Stimulated activated CD4-positive, alpha-beta T cell treated with anti-CD3 and anti-CD28 coated beads, Interleukin-12 subunit alpha, Interleukin-12 subunit beta, amount 100 ng/mL, for 4 hours (primary cell): ENCODE measurements around the gene TLE1.
"Not testable (repeated sequence)": the region's sequence is repeated elsewhere in the genome, so short reads cannot be mapped to it uniquely, and the experiment has no call there.

ENCODE experiments used
- DNase-seq: peaks from one replicate; pipeline ENCODE4 v3.0.0-alpha.2; 2020

TLE1 gene

DNA sequence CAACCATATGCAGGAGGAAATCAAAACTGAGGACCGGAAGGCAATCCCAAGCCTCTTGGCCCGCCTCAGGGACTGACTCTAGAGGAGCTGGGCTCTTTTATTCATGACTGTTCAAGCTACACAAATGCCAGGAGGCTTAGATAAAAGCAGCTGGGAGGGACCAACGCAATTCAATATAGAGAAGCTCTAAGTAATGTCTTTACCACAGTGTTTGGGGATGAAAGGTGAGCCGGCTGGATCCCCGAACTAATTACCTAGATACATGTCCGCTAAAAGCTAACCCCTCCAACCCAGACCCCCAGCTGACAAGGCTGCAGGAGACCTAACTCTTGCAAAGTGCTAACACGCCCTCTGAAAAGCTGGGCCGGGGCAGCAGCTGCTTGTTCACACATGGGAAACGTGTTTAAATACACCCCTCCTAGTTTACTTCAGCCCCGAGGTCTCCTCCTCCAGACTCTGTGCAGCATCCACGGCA, 67.5 kb downstream of the TLE1 start:
- DNase-seq: no peak

DNA sequence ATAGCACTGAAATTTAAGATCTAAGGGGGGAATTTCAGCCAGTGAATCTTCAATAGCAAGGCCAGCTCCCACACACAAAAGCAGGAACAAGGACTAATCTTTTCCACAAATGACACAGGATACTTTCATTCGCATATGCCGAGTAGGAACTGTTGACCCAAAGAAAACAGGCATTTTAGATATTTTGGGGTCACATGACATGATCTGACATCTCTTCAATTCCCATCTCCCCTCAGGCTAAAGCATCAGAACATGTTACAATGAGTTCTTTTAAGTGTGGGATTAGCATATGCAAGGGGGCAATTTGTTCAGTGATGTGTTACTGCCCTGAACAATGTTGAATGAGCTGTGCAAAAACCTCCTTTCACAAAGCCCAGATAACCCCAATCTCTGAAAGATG, 68.2 kb downstream of the TLE1 start:
- no peak for DNase-seq

DNA sequence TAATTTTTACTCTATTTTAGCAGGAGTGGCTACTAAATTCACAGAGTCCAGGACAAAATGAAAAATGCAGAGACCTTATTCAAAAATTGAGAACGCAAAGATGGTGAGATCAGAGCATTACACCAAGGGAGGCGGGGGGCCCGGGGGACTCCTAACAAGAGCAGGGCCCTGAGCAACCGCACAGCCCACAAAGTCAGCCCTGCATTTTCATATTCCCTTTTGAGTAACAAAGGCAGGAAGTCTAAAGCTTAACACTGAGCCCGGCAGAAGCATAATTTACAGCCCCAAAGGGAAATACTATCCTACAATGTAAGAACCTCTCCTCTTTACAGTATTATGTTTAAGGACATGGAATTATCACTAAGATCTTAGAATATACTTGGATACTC, 69.4 kb downstream of the TLE1 start:
- peak; percentile 0 for DNase-seq

DNA sequence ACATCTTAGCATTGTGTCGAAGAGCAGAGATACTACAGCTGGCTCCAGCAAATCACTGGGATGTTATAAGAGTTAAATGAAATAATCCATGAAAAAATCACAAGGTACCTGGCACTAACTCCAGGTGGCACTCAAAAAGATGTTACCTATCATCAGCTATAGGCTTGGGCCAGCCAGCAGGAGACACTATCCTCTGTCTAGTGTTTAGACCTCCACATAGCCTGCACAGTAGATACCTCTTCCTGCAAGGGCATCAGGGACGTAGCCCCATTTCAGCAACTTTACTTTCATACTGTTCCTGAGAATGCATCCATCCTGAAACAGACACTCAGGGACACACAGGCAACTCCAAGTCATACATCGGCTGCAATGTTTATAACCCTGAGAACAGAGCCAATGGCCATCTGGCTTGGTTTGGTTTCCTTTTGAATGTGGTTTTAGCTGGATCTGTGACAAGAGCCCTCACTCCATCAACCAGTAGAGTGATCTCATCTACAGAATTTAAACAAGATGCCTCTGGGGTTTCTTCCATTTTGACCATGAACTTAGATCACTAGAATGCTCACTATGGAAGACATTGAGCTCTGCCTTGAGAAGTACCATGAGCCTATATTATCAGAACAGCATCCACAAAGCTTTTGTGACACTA, 69.9 kb downstream of the TLE1 start:
- DNase-seq: no peak

DNA sequence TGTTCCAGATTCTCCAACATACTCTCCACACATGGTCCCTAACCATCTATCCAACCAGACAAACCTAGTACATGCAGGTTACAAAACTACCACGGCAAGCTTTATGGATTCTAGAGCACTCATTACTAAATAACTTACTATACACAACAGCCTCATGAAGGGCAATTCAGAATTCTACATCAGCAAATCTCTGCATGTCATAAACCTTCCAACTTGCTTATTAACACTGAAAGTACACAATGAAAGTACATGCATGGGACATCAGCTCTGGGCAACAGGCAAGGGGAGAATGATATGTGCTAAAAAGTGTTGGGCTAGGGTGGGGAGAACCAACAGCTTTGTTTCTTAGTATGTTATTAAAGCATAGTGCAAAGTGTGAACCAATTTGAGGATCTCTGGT, 70.4 kb downstream of the TLE1 start:
- no peak for DNase-seq

DNA sequence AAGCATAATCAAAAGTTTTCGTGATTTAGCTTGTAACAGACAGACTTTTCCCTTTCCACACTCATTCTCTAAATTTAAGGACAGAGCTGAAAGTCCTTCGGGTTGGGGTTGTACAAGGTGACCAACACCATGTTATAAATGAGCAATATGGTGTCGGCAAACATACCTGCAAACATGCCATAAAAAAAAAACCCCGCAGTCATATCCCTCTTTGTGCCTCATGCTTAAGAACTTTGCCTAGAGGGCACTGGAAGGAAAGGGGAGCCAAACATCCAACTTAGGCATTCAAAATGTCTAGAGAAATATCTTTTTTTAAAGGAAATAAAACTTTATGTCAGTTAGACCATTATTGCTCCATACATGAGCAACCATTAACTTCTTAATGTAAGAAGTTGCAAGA, 73.2 kb downstream of the TLE1 start:
- no peak for DNase-seq

DNA sequence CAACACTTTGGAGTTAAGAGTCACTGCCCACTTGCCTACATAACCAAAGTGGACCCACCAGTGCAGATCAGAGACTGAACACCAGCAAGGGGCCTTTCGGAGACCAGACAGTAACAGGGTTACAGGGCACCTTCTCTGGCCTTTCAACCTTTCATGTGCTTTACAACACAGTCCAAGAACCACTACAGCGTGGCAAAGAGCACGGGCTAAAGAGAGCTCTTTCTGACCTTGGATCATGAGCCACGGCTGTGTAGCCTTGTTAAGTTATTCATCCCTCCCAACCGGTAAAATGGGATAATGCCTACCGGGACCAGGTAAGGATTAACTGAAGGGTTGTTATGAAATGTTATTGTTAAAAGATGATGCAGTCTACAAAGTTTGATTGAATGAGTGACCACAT, 75.0 kb downstream of the TLE1 start:
- DNase-seq: no peak

DNA sequence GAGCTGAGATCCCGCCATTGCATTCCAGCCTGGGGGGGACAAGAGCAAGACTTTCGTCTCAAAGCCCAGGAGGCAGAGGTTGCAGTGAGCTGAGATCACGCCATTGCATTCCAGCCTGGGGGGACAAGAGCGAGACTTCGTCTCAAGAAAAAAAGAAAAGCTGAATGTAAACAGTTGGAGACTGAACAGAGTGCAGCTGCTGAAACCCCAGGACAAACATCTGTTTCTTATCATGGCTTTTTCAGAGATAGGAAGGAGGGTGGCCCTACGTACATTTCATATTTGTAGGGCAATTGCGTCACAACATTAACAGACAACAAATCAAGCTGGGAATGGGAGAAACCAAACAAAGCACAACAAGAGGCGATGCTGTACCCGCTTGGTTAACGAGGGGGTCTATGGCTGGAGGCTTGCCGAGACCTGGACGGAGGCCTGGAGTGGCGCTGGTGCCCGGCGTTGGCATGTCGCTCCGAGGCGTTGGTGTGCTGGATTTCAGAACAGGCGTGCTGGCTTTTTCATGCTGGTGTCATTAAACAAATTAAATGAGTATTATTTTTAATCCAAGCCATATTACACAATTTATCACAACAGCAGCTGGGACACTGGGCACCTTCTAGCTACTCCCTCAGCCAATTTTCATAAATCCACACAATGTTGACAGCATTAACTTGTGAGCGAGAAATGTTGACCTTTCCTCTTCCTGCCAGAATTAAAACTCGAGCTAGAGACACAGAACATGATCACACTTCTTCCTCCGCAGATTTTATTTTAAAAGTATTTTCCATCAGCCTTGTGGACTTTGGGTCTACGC, 76.1 kb downstream of the TLE1 start:
- DNase-seq: no peak

DNA sequence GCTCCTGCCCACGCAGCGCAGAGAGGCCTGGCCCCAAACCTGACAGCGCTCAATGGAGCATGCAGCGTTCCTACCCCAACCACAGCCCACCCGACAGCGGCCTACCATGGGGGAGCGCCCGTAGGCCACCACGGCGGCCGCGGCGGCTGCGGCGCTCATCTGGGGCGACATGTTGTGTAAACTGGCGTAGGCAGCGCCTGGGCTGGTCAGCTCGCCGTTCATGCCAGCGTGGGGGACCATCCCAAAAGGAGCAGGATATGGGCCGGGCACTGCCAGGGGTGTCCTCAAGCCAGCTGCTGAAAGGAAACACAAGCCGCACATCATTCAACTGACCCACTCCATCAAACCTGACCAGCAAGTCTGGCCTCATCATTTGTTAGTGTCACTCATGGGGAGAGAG, 77.7 kb downstream of the TLE1 start:
- no peak for DNase-seq

DNA sequence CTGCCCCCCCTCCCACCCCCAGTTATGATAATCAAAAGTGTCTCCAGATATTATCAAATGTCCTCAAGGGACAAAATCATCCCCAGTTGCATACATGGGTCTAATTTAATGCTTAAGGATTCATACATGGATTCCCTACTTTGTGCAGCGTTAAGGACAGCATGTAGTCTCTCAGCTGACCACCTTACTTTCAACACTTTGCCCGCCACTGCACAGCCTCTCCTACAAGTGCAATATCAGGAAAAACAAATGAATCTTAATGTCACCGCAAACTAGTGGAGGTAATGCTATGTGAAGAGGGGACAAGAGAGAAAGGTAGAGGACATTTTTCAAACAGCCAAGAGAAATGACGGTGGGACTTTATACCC, 78.6 kb downstream of the TLE1 start:
- DNase-seq: no peak

DNA sequence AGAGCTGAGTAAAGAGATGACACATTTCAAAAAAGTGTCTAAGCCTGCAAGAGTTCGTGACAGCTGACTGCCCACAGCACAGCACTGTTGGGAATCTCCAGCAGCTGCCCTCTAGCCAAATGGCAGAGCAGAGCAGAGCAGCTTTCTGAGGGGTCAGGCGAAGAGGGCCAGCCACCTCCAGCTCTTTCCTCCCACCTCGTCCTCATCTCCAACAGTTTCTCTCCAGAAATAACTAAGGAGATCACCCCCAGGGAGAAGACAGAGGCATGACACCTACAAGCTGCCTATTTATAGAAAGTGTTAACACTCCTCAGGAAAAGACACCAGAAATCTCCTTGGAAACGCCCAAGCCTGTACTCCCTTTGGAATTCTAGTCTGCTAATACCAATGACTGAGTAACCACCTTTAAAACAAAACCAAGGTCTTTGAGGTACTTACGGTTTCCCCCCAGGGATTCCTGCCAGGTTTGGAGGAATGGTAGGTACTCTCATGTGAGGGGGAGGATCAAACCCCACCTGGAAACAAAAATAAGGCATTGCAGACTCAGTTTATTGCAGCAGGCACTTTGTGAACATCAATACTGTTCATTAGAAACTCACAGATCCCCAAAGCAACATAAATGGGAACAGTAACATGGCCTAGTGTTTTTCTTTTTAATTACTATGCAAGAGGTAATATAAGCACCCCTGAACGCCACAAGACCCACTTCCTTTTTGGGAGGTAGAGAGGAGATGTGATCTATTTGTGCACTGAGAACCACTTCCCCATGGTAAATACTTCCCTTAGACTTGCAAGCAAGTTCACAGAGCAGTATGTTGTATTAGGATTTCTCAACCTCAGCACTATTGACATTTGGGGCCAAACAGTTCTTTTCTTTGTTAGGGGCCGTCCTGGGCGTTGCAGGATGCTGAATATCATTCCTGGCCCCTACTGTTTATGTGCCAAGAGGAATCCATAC, 79.3 kb downstream of the TLE1 start:
- DNase-seq: no peak

DNA sequence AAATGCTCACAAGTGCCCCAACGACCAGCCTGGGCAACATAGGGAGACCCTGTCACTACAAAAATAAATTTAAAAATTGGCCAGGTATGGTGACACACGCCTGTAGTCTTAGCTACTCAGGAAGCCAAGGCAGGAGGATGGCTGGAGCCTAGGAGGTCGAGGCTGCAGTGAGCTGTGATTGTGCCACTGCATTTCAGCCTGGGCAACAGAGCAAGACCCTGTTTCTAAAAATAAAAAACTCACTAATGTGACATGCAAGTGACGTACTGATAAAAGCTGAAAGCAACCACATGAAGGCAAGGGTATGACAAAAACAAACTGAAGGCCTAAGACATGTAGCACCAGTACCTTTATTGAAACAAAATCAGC, 81.1 kb downstream of the TLE1 start:
- DNase-seq: no peak

DNA sequence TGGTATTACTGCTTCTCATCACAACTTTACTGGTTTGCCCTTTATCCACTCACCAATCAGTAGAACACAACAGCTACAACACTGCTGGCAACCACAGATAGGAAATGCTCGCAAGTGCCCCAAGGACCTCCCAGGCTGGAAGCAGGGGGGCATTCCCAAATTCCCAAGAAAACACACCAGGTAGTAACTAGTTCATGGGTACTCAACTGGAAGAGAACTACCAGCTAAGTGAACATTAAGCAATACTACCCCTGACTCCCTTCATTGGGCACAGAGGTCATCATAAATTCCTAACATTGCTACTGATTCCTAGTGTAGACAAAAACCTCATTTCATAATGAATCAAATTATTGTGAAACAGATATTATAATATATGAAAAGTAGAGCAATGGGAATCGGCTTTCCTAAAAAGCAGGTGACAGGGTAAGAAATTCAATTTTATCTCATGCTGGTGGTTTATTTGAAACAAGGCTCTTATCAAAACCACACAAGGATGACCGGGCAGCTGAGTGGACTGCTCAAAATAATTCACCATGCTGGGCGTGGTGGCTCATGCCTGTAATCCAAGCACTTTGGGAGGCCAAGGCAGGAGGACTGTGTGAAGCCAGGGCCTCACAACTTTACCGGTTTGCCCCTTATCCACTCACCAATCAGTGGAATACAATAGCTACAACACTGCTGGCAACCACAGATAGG, 81.6 kb downstream of the TLE1 start:
- no peak for DNase-seq

DNA sequence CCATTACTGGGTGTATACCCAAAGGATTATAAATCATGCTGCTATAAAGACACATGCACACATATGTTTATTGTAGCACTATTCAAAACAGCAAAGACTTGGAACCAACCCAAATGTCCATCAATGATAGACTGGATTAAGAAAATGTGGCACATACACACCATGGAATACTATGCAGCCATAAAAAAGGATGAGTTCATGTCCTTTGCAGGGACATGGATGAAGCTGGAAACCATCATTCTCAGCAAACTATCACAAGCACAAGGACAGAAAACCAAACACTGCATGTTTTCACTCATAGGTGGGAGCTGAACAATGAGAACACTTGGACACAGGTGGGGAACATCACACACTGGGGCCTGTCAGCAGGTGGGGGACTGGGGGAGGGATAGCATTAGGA, 83.1 kb downstream of the TLE1 start:
- not testable (repeated sequence) for DNase-seq

DNA sequence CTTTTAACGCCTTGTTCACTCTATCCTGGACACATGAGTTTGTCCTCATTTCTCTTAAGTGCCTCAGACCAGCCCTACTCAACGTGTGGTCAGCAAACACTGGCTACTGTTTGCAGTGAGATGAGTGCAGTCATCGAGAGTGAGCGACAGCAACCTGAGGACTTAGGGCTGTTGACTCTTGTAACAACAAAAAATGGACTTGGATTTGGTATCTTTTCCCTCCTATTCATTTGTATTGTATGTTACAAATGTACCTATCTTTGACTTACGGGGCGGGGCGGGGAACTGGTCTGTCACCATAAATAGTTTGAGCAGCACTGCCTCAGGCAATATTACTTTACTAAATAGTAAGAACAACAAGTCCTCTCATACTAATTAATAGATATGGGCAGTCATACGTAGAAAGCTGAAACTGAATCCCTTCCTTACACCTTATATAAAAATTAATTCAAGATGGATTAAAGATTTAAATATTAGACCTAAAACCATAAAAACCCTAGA, 84.1 kb downstream of the TLE1 start:
- DNase-seq: no peak

DNA sequence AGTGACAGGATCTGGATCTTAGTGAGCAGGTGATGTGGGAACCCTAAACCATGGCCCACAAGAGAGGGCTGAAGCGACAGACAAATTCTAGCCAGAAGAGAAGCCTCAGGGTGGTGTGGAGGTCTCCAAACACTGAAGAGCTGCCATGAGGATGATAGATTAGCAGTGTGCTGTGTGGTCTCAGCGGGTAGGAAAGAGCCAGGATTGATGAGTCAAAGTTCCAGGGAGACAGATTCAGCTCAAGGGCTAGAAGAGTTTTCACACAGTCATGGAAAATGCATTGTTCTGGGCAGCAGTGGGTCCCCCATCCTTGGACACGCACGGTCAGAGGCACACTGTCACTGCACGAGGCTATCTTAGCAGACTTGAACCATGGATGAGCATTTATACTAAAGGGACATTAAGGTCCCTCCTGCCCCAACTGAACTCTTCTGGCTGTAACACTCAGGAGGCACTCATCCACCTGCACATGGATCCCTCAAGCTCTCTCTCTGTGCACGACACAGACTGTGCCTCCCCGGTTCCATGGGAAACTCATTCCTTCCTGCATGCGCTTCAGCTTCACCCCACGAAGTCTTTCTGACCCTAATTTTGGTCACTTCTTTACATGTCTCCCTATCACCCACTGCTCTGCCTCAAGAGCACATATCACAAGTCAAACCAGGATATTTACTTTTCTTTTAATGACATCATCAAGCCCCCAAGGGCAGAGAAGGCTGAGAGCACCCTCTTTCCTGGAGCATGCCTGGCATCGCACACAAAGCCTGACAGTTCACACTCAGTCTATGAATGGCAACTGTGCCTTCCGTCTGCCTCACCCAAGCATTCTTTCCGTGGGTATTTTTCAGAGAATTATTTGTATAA, 84.8 kb downstream of the TLE1 start:
- DNase-seq: no peak

DNA sequence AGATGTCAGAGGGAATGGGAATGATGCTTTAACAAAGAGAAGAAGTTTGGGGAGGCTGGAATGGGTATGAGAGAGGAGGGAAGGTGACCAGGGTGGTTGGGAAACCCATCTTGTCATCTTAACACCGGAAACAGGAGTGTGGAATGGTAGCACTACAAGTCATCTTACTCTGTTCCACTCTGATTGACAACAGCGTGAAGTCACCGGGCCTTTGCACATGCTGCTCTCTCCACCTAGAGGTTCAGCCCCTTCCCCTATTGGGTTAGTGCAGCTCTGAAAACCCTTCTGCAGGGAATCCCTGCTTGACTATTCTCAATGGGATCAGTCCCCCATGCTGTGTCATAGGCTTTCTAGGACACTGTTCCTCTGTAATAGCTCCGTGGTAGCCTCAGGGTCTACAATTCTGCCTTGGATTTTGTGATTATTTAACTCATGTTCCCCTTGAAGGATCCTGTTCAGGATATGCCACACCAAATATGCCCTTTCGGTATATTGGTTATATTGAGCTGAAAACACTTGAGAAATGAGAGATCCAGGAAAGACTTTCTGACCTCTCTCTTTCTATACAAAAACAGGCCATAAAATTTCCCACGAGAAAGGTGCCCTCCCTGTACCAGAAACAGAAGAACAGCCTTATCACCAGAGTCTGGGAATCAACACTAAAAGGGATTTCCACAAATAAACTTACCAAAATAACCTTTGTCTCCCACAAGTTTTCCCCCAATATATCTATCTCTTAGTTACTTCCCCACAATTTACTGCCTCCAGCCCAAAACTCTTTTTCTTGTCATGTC, 86.3 kb downstream of the TLE1 start:
- DNase-seq: no peak

DNA sequence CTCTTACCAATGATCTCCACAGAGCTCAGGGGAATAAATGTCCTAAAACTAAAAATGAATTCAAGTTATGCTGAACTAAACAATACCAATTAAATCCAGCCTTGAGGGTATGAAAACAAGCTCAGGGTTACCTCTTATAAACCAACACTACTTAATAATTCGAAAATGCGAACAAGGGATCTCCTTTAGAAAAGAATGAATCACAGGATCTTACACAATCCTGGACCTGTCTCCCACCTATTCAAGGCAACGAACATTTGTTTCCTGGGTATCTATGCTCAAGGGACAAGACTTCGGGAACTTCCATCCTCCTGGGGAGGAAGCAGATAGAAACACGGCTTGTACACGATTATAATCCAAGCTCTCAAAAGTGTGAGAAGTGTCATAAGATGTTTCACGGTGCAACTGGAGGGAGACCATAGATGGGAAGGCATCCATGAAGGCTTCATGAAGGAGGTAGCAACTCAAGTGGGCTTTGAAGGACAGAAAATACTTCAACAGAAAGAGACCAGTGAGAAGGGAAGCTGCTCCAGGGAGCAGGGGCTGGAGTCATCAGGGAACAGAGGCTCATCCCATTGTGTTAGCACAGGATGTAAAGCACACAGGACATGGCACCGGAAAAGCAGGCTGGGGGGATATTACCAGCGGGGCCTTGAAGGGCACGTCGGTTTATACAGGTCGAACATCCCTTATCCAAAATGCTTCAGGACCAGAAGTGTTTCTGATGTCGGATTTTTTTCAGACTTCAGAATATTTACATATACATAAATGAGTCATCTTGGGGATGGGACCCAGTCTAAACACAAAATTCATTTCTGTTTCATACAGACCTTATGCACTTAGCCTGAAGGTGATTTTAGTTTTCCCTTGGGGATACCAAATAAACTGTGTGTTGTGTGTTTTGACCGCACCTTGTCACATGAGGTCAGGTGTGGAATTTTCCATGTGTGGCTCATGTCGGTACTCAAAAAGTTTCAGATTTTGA, 87.4 kb downstream of the TLE1 start:
- no peak for DNase-seq

DNA sequence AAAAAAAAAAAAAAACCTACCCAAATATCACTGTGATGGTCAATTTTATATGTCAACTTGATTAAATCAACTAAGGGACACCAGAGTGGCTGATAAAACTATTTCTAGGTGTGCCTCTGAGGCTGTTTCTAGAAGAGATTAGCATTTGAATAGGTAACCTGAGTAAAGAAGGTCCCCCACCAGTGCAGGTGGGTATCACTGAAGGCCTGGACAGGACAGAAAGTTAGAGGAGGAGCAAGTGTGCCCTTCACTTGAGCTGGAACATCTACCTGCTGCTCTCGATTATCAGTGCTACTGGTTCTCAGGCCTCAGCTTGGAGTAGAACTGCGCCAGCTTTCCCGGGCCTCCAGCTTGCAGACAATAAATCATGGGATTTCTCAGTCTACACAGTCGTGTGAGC, 88.7 kb downstream of the TLE1 start:
- no peak for DNase-seq

DNA sequence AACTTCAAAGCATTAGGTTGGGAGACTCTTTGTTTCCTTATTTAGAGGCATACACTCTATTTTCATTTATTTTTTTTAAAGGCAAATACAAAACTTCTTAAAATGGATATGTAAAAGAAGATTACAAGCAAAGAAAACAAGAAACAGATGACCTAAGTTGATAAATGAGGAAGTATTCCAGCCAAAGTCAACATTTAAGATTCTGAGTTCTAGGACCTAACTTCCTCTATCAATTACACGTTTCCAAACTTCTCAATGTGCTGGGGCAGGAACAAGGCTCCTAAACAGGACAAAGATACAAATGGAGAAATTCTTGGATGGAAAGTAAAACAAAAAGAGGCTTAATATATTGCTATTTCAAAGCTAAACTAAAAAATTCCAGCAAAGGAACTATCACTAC, 89.5 kb downstream of the TLE1 start:
- no peak for DNase-seq
